GM23338 (cell line): ENCODE results near the gene KRT15. TPM values are rescaled to one million over a fixed set of nuclear protein-coding genes. Genes with fewer than 3 reads are reported as not detected.

Experiments used
- ATAC-seq: fragments of 200-7000 bp; cut with Tn5 transposase; 3 replicates; pipeline ENCODE4 v1.9.1; 2020
- DNase-seq: peaks from one replicate; pipeline ENCODE4 v3.0.0-alpha.2; 2015; ENCODE audit warnings: low spot score
- H2AFZ ChIP-seq: fragments of 200-600 bp; sonication (generic); 2 replicates; pipeline ENCODE4 v1.8.0; 2016; ENCODE audit warnings: antibody characterized with exemption, mild to moderate bottlenecking, moderate library complexity
- H3F3A ChIP-seq: fragments of 200-600 bp; sonication (generic); replicated peaks from 2 replicates; pipeline ENCODE4 v1.8.0; 2017; ENCODE audit warnings: antibody characterized with exemption, mixed run types, low read depth
- H3K27ac ChIP-seq: fragments of 200-600 bp; sonication (generic); 2 replicates; pipeline ENCODE4 v1.6.1; 2016; ENCODE audit warnings: low read depth
- H3K27me3 ChIP-seq: fragments of 200-600 bp; sonication (generic); 2 replicates; pipeline ENCODE4 v1.8.0; 2016; ENCODE audit warnings: mild to moderate bottlenecking, mixed run types, moderate library complexity; ENCODE audit not compliant: insufficient read depth
- H3K36me3 ChIP-seq: fragments of 200-600 bp; sonication (generic); 2 replicates; pipeline ENCODE4 v1.8.0; 2016; ENCODE audit warnings: mild to moderate bottlenecking; ENCODE audit not compliant: insufficient read depth
- H3K4me1 ChIP-seq: fragments of 200-600 bp; sonication (generic); 2 replicates; pipeline ENCODE4 v1.8.0; 2016; ENCODE audit warnings: mild to moderate bottlenecking, moderate library complexity; ENCODE audit not compliant: insufficient read depth
- H3K4me2 ChIP-seq: fragments of 200-600 bp; sonication (generic); 2 replicates; pipeline ENCODE4 v1.7.1; 2017; ENCODE audit warnings: mixed run types
- H3K4me3 ChIP-seq: fragments of 200-600 bp; sonication (generic); 2 replicates; pipeline ENCODE4 v1.6.1; 2016; ENCODE audit warnings: mixed run types
- H3K79me2 ChIP-seq: fragments of 200-600 bp; sonication (generic); replicated peaks from 2 replicates; pipeline ENCODE4 v1.8.0; 2017; ENCODE audit warnings: mild to moderate bottlenecking; ENCODE audit not compliant: insufficient read depth
- H3K9me2 ChIP-seq: fragments of 200-600 bp; sonication (generic); 2 replicates; pipeline ENCODE4 v1.8.0; 2017; ENCODE audit not compliant: insufficient read depth
- H4K20me1 ChIP-seq: fragments of 200-600 bp; sonication (generic); replicated peaks from 2 replicates; pipeline ENCODE4 v1.8.0; 2017; ENCODE audit warnings: mild to moderate bottlenecking; ENCODE audit not compliant: insufficient read depth
- H3K27ac Mint-ChIP-seq: 2 replicates; pipeline ENCODE4 v1.8.0; 2020; ENCODE audit warnings: inconsistent platforms, mild to moderate bottlenecking, moderate library complexity, mixed read lengths
- H3K27me3 Mint-ChIP-seq: 3 replicates; pipeline ENCODE4 v1.8.0; 2022; ENCODE audit warnings: low read depth, mild to moderate bottlenecking, moderate library complexity, mixed read lengths, inconsistent platforms; ENCODE audit not compliant: insufficient read depth, poor library complexity
- H3K36me3 Mint-ChIP-seq: 3 replicates; pipeline ENCODE4 v1.8.0; 2021; ENCODE audit warnings: low read depth, mild to moderate bottlenecking, inconsistent platforms, moderate library complexity, mixed read lengths
- H3K4me1 Mint-ChIP-seq: 3 replicates; pipeline ENCODE4 v1.8.0; 2020; ENCODE audit warnings: mild to moderate bottlenecking, inconsistent platforms, mixed read lengths
- H3K4me3 Mint-ChIP-seq: 3 replicates; pipeline ENCODE4 v1.8.0; 2021; ENCODE audit warnings: moderate library complexity, mild to moderate bottlenecking, inconsistent platforms, mixed read lengths
- H3K9me3 Mint-ChIP-seq: 3 replicates; pipeline ENCODE4 v1.8.0; 2020; ENCODE audit warnings: moderate library complexity, mild to moderate bottlenecking, inconsistent platforms, mixed read lengths
- CREB1 ChIP-seq: fragments of 250-450 bp; sonication (Bioruptor Pico); IDR thresholded peaks from 2 replicates; pipeline ENCODE4 v1.5.0; 2020; ENCODE audit warnings: low read depth, mild to moderate bottlenecking, moderate library complexity
- CTCF ChIP-seq, 2 experiments: fragments of 200-600 bp in 1 of 2; sonication (generic) in 1 of 2; conservative IDR thresholded peaks; 2 replicates each; pipeline versions ENCODE4 v1.5.1 to v1.6.1; 2016 to 2017; ENCODE audit warnings: antibody characterized with exemption in 2 of 2, low read depth in 2 of 2, mild to moderate bottlenecking in 2 of 2, moderate library complexity in 1 of 2
- ETS1 ChIP-seq: IDR thresholded peaks from 2 replicates; pipeline ENCODE4 v1.6.1; 2016; ENCODE audit warnings: antibody characterized with exemption
- EZH2 ChIP-seq: fragments of 200-600 bp; sonication (generic); IDR thresholded peaks from one replicate; pipeline ENCODE4 v1.8.0; 2017; ENCODE audit warnings: antibody characterized with exemption, mild to moderate bottlenecking, low read depth; ENCODE audit not compliant: unreplicated experiment
- EZH2phosphoT487 ChIP-seq: fragments of 200-600 bp; sonication (generic); IDR thresholded peaks from one replicate; pipeline ENCODE4 v1.8.1; 2018; ENCODE audit warnings: antibody characterized with exemption; ENCODE audit not compliant: unreplicated experiment
- JUNB ChIP-seq: IDR thresholded peaks from one replicate; pipeline ENCODE4 v1.6.1; 2016; ENCODE audit warnings: antibody characterized with exemption; ENCODE audit not compliant: unreplicated experiment
- NANOG ChIP-seq: IDR thresholded peaks from 2 replicates; pipeline ENCODE4 v1.6.1; 2016; ENCODE audit warnings: antibody characterized with exemption, borderline replicate concordance
- POLR2AphosphoS5 ChIP-seq: IDR thresholded peaks from 2 replicates; pipeline ENCODE4 v1.6.1; 2016; ENCODE audit warnings: antibody characterized with exemption, low read depth
- REST ChIP-seq: IDR thresholded peaks from one replicate; pipeline ENCODE4 v1.6.1; 2018; ENCODE audit warnings: antibody characterized with exemption; ENCODE audit not compliant: unreplicated experiment
- STAT1 ChIP-seq: IDR thresholded peaks from one replicate; pipeline ENCODE4 v1.6.1; 2016; ENCODE audit warnings: antibody characterized with exemption; ENCODE audit not compliant: unreplicated experiment
- ZNF114 ChIP-seq: fragments of 250-450 bp; sonication (Bioruptor Pico); IDR thresholded peaks from 2 replicates; pipeline ENCODE4 v1.5.0; 2020; ENCODE audit warnings: mild to moderate bottlenecking, moderate library complexity
- ZNF331 ChIP-seq: fragments of 250-450 bp; sonication (Bioruptor Pico); IDR thresholded peaks from 2 replicates; pipeline ENCODE4 v1.5.0; 2020; ENCODE audit warnings: low read depth, mild to moderate bottlenecking, moderate library complexity
- polyA plus RNA-seq: library from polyadenylated mRNA; unstranded; fragments of >200 nt; fragmentation: Nextera tagmentation; extraction: Ambion mirVana; gene quantifications from 2 replicates; pipeline ENCODE4 v1.2.1, GENCODE V29; 2016
- total RNA-seq: library from RNA; depleted of rRNA; stranded (reverse); fragments of >200 nt; shearing (Covaris generic); gene quantifications from 2 replicates; pipeline ENCODE4 v1.2.3, GENCODE V29; 2014

Gene KRT15
- total and polyA plus RNA-seq, 2 experiments from 2014 or later = 0.03 TPM; not detected in 1

GRCh38 chr17:41467561-41467960 is 51.1 kb downstream of the KRT15 start:
- no peaks in the 10 kb centered on the region for H3K36me3 ChIP-seq
- H3K4me2 ChIP-seq = no peak overlapping the region
- TF ChIP-seq EZH2phosphoT487 (no peak), JUNB (no peak), ZNF114 (CRISPR knock-in tag) (no peak), EZH2 (no peak), ZNF331 (CRISPR knock-in tag) (no peak), CTCF (conservative IDR thresholded peaks at IDR 0.05; ENCODE audit: low read depth in 2 of 2) (no peak), STAT1 (no peak), POLR2AphosphoS5 (no peak)
- no peaks in the 10 kb centered on the region for H3F3A ChIP-seq
- H3K4me1 Mint-ChIP-seq = no peaks in the 10 kb centered on the region
- no peak overlapping the region for H2AFZ ChIP-seq
- H3K27ac Mint-ChIP-seq = no peak overlapping the region
- DNase-seq = no peak
- H3K4me3 ChIP-seq = no peak overlapping the region
- H3K27me3 ChIP-seq = no peaks in the 10 kb centered on the region
- no peaks in the 10 kb centered on the region for H3K36me3 Mint-ChIP-seq
- no peaks in the 10 kb centered on the region for H3K79me2 ChIP-seq
- H3K4me1 ChIP-seq = no peaks in the 10 kb centered on the region
- ATAC-seq = no peak
- no peaks in the 10 kb centered on the region for H4K20me1 ChIP-seq
- no peak overlapping the region for H3K4me3 Mint-ChIP-seq
- H3K9me2 ChIP-seq = 0 out of 2 replicates have a peak, but pooled peaks cover 7% of the 10 kb centered on the region
- H3K27ac ChIP-seq = no peak overlapping the region
- peaks cover 4% of the 10 kb centered on the region for H3K27me3 Mint-ChIP-seq
- peaks cover 12% of the 10 kb centered on the region; the same call in 2 of the 3 replicates for H3K9me3 Mint-ChIP-seq

GRCh38 chr17:41466988-41467387 is 51.7 kb downstream of the KRT15 start, which contains the start of gene KRT32:
Gene KRT32 (minus strand): TSS chr17:41467386. CDS start chr17:41467325, 61 bp downstream.
- Histone ChIP-seq H3K4me3 (no peak within 1 kb of the TSS), H3K27ac (no peak within 1 kb of the TSS), H3K4me2 (no peak within 1 kb of the TSS), H2AFZ (no peak within 1 kb of the TSS), H3K79me2 (no peaks in the 10 kb centered on the region), H3K36me3 (no peaks in the 10 kb centered on the region), H3K27me3 (no peaks in the 10 kb centered on the region), H3F3A (no peaks in the 10 kb centered on the region), H4K20me1 (no peaks in the 10 kb centered on the region), H3K4me1 (no peaks in the 10 kb centered on the region), H3K9me2 (0 out of 2 replicates have a peak, but pooled peaks cover 7% of the 10 kb centered on the region)
- DNase-seq (no peak), ATAC-seq (no peak)
- Mint-ChIP-seq H3K9me3 (peaks cover 12% of the 10 kb centered on the region; the same call in 2 of the 3 replicates), H3K4me1 (no peaks in the 10 kb centered on the region), H3K27me3 (peaks cover 5% of the 10 kb centered on the region), H3K27ac (no peak within 1 kb of the TSS), H3K4me3 (no peak within 1 kb of the TSS), H3K36me3 (no peaks in the 10 kb centered on the region)
- TF ChIP-seq CREB1 (CRISPR knock-in tag) (no peak), POLR2AphosphoS5 (no peak), NANOG (no peak), ETS1 (no peak), REST (no peak), EZH2 (no peak)
